CMK (cell line): ENCODE measurements around the gene ERGIC1.
"Not testable (repeated sequence)": the region's sequence is repeated elsewhere in the genome, so short reads cannot be mapped to it uniquely, and the experiment has no call there.

ENCODE experiments used
- DNase-seq: peaks from one replicate; pipeline ENCODE4 v3.0.0-alpha.2; 2010; ENCODE audit warnings: low read depth

ERGIC1 gene

GRCh38 chr5:172800088-172800551, 33.9 kb upstream of the ERGIC1 start:
- DNase-seq = no peak

GRCh38 chr5:172801179-172801671, 32.8 kb upstream of the ERGIC1 start:
- no peak for DNase-seq

- DNase-seq = no peak
Observed at GRCh38 chr5:172802112-172802511, 31.9 kb upstream of the ERGIC1 start.

DNA sequence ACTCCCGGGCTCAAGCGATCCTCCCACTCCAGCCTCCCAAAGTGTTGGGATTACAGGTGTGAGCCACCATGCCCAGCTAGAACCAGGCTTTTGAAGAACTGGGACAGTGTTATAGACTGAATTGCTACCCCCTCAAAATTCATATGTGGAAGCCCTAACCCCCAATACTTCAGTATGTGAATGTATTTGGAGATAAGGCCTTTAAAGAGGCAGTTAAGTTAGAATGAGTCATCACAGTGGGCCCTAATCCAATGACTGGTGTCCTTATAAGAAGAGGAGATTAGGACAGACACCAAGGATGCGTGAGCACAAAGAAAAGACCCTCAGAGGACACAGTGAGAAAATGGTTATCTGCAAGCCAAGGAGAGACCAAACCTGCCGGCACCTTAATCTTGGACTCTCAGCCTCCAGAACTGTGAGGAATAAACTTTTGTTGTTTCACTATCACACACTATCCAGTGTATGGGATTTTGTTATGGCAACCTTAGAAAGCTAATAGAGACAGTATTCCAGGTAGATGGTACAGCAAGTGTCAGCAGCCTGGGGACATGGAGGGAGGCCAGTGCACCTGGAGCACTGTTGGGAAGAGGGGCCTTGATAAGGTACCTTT, 31.4 kb upstream of the ERGIC1 start:
- no peak for DNase-seq

DNA sequence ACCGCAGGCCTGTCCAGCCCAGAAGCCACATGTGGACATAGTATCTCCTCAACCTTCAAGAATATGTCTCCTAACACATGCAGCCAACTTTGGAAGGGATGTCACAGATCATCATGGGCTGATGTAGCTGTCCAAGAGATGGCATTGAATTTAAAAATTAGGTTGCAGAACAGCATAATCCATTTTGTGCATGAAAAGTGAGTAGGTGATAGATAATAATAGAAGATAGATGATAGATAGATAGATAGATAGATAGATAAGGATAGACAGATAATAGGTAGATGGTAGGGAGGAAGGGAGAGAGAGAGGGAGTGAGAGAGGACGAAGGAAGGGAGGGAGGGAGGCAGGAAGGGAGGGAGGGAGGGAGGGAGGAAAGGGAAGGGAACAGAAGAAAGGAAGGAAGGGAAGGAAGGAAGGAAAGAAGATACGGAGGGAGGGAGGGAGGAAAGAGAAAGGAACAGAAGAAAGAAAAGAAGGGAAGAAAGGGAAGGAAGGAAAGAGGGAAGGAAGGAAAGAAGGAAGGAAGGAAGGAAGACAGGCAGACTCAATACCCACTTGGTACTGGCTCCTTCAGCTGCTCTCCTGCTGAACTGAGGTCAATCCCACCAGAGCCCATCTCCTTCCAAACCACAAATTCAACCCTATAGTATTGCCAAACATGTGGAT, 28.9 kb upstream of the ERGIC1 start:
- DNase-seq = no peak

GRCh38 chr5:172805736-172806255, 28.3 kb upstream of the ERGIC1 start:
- DNase-seq = no peak

DNA sequence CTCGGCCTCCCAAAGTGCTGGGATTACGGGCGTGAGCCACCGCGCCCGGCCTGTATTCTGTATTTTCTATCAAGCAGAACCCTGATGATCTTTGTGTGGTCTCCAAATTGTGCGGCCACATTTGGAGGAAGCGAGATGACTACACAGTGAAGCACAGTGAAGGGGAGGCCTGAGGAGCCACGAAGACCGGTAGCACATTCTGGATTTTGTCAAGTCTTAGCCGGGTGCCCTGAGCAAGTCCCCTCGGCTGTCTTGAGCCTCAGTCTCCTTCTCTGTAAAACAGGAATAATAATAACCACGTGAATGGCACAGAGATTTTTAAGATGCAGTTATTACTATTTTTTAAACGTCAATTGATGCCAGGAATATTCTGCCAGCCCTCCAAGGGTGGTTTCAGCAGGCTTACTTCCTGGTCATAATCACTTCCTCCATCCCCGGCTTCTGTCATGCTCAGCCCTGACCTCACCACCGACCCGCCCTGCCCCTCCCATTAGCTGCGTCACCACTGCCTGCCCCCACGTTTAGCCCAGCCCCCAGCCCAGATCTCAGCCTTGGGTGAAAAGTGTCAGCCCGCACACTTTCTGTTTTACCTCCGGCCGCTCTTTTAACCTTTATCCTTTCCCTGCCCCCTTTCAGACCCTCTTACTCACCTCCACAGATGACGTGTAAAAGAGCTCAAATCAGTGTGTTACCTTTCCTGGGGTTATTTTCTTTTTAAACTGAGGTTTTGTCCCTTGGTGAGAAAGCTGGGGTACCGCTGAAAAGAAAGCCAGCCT, 27.0 kb upstream of the ERGIC1 start:
- DNase-seq = peak; percentile 40

DNA sequence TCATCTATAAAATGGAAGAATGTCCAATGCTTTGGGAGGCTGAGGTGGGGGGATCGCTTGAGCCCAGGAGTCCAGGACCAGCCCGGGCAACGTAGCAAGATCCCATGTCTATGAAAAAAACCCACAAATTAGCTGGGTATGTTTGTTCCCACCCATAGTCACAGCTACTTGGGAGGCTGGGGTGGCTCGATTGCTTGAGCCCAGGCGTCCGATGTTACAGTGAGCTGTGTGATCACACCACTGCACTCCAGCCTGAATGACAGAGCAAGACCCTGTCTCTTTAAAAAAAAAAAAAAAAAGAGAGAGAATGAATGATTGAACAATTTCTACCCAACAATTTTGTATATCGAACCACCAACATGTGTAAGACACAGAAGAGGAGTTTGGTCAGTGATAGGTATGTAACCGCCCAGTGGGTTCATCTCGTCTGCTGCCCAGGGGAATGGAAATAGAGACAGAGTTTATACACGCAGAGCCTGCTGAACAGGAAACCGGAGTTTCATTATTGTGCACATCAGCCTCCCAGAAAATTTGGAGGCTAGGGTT, 26.2 kb upstream of the ERGIC1 start:
- no peak for DNase-seq

DNA sequence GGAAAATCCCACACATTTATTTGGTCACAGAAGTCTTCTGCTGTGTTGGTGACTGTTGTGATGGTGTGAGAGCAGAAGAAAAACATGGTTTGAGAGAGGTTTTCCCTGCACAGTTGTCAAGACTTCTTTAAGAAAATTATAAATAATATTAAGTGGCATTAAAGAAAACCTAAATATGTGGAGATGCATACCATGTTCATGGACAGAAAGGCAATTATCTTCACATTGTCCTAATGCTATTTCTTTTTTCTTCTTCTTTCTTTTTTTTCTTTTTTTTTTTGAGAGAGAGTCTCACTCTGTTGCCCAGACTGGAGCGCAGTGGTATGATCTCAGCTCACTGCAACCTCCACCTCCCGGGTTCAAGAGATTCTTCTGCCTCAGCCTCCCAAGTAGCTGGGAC, 24.3 kb upstream of the ERGIC1 start:
- DNase-seq = no peak

DNA sequence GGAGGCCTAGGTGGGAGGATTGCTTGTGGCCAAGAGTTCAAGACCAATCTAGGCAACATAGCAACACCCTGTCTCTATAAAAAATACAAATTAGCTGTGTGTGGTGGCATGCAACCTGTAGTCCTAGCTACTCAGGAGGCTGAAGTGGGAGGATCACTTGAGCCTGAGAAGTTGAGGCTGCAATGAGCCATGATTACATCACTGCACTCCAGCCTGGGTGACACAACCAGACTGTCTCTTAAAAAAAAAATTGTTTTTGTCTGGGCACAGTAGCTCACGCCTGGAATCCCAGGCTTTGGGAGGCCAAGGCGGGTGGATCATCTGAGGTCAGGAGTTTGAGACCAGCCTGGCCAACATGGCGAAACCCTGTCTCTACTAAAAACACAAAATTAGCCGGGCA, 23.1 kb upstream of the ERGIC1 start:
- DNase-seq = not testable (repeated sequence)

- no peak for DNase-seq
Observed at GRCh38 chr5:172815631-172816030, 18.4 kb upstream of the ERGIC1 start.

DNA sequence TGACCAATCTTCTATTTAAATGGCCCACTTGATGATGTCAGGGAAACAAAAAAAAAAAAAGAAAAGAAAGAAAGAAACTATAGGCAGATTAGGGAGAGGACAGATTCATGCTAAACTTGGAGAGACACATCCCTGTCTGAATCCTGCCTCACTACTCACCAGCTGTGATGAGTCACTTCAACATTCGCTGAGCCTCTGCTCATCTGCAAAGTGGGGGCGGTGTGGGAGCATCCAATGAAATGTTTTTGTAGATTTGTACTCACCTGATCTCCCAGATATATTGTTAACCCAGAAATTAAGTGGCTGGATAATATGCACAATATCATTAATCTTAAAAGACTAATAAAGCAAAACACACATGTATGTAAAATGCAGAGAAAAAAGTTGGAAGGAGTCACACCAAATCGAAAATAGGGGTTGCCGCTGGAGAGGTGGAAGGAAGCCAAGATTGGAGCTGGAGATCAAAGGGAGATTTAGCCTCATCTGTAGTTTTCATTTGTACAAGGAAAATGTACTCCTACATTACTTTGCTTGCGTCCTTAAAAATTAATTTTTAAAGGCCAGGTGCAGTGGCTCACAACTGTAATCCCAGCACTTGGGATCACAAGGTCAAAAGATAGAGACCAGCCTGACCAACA, 17.0 kb upstream of the ERGIC1 start:
- no peak for DNase-seq

DNA sequence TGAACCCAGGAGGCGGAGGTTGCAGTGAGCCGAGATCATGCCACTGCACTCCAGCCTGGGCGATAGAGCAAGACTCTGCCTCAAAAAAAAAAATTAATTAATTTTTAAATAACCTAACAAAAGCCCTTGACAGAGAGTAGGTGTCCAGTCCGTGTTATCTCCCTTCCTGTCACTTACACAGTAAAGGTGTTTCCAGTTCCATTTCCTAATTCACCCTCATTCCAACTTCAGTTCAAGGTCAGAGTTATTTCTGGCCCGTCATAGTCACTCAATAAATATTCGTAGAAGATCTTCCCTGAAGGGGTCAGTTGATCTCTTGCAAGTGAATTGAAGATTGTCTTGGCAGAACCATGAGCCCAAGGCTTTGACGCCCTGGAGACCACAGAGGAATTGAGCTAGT, 16.4 kb upstream of the ERGIC1 start:
- no peak for DNase-seq

DNA sequence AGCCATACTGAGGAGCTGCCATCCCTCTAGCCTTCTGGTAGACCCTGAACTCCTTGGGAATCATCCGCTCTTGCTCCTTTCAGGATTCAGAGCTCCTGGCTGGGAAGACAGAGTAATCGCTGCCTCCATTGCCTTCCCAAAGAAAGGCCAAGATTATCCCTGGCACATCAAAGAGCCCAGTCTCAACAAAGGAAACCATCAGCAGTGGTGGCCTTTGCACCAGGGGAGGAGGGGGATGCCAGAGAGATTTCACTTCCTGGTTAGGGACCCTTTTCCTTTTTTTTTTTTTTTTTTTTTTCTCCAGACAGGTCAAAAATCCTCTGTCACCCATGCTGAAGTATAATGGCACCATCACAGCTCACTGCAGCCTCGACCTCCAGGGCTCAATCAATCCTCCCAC, 16.0 kb upstream of the ERGIC1 start:
- no peak for DNase-seq

GRCh38 chr5:172819569-172819968, 14.5 kb upstream of the ERGIC1 start:
- DNase-seq = no peak

GRCh38 chr5:172820046-172820767, 13.8 kb upstream of the ERGIC1 start:
- DNase-seq = no peak

DNA sequence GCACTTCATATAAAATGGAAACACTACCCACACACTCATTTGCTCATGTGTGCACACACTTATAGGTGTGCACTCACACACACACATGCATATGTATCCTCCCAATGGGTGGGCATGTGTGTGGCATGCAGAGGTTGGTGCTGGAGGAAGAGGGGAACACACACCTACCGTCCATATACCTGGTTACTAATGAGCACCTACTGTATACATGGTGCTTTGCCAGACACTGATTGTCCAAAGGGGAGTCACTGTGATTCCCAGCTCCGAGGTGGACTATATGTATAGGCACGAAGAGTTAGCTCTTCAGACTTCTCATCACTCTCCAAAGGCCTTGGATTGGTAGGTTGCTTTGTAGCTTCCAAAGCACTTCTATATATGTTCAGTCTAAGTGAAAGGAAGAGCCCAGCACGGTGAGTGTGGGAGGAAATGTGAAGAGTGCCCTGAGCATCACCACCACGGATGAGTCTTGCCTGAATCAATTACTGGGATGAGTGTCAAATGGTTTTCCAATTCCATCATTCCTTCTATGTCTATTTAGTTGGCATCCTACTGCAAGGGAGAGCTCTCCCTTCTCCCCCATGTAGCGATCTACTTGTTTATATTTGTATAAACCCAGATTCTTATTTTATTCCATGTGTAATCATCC, 12.6 kb upstream of the ERGIC1 start:
- DNase-seq = no peak

DNA sequence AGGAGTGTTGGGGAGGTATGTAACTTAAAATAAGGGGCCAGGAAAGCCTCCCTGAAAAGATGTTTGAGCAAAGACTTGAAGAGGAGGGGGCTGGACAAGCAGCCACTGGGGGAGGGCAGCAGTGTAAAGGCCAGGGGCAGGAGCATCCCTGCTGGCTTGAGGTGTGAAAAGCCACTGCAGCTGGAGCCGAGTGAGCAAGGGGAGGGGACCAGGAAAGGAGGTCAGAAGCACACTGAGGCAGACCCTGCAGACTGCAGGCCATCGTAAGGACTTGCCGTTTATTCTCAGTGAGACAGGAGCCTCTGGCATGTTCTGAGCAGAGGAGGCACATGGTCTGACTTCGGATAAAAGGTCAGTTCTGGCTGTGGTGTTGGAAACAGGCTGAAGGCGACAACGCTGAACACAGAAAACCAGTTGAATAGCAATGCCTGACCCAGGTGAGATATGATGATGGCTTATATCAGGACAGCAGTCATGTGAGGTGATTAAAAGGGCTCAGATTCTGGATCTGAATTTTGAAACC, 10.2 kb upstream of the ERGIC1 start:
- no peak for DNase-seq

DNA sequence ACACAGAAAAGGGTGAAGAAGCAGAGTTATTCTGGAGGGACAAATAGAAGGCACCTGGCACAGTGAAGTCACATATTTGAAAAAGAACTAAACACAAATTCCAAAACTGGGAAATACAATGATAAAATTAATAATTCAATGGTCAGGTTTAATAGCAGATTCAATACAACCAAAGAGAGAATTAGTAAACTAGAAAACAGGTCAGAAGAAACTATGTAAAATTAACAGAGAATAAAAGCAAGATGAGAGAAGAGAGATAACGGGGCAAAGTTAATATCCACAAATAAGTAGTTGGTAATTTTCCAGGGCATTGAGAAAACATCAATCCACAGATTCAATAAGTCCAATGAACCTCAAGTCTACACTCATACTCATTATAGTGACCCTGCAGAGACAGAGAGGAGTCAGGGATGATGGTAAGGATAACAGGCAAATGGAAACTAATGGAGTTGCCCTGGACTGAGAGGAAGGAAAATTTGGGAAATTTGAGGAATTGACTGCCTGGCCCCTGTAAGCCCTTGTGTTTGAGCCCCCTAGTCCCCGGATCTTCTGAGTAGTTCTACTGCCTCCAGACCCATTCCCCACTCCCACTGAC, 8.3 kb upstream of the ERGIC1 start:
- no peak for DNase-seq

GRCh38 chr5:172827841-172828240, 6.2 kb upstream of the ERGIC1 start:
- no peak for DNase-seq
